Urothelium cell line (cell line): ENCODE results near the gene KRTAP21-3.

Experiments
- DNase-seq: peaks from one replicate; pipeline ENCODE4 v3.0.0; 2011; ENCODE audit warnings: low spot score, mixed read lengths
- FAIRE-seq: peaks from 2 replicates; lab custom pipeline; 2011; peaks lifted over from hg19 to GRCh38; lab: Jason Lieb, UNC

KRTAP21-3 gene

GRCh38 chr21:30668776-30669175 lies 49.8 kb downstream of the KRTAP21-3 start:
- DNase-seq, result no peak
- FAIRE-seq, result no peak
